Prostate gland (tissue), 2 donors: Measurements from ENCODE around the gene IPO13. TPM values are rescaled to one million over a fixed set of nuclear protein-coding genes. Genes with fewer than 3 reads are reported as not detected.

Experiments used
- DNase-seq: peaks from one replicate; pipeline ENCODE4 v3.0.0-alpha.2; 2019; ENCODE audit warnings: low spot score
- H3K27ac ChIP-seq, 2 donors: fragments of 200-600 bp; sonication (generic); 2 replicates each; pipeline ENCODE4 v1.5.1; 2017 to 2019
- H3K27me3 ChIP-seq: fragments of 200-600 bp; sonication (generic); replicated peaks from 2 replicates; pipeline ENCODE4 v1.5.1; 2019; ENCODE audit not compliant: insufficient read depth
- H3K36me3 ChIP-seq, 2 donors: fragments of 200-600 bp; sonication (generic); 1 replicate in 1 of 2; 2 replicates in 1 of 2; pipeline versions ENCODE4 v1.5.1 to v1.8.1; 2017 to 2019
- H3K4me1 ChIP-seq: fragments of 200-600 bp; sonication (generic); replicated peaks from 2 replicates; pipeline ENCODE4 v1.5.1; 2019
- H3K4me3 ChIP-seq, 2 donors: fragments of 200-600 bp; sonication (generic); 2 replicates each; pipeline ENCODE4 v1.5.1; 2017 to 2019
- H3K9me3 ChIP-seq: fragments of 200-600 bp; sonication (generic); 2 replicates; pipeline ENCODE4 v1.5.1; 2017
- CTCF ChIP-seq, 4 experiments: fragments of 200-600 bp in 2 of 4; fragments of 450-650 bp in 2 of 4; sonication (generic) in 2 of 4; IDR thresholded peaks; 1 replicate in 3 of 4; 2 replicates in 1 of 4; pipeline ENCODE4 v1.5.1; 2016 to 2019; ENCODE audit warnings: antibody characterized with exemption in 4 of 4, mild to moderate bottlenecking in 2 of 4, moderate library complexity in 2 of 4
- POLR2A ChIP-seq: fragments of 450-650 bp; IDR thresholded peaks from one replicate; pipeline ENCODE4 v1.6.1; 2016; ENCODE audit warnings: antibody characterized with exemption, mild to moderate bottlenecking
- POLR2AphosphoS5 ChIP-seq: sonication (generic); formaldehyde crosslinking; IDR thresholded peaks from one replicate; pipeline ENCODE4 v1.6.1; 2017; ENCODE audit warnings: antibody characterized with exemption
- WGBS: methylation state at CpG from one replicate; pipeline ENCODE4 v1.1.5; 2018; 5-methylcytosine and 5-hydroxymethylcytosine counted together
- intact Hi-C: fragments of 100-400 bp; cut with DNase I; formaldehyde crosslinking; loops from one replicate; pipeline ENCODE4 v1.14.2; 2022
- total RNA-seq, 2 donors: library from RNA; depleted of rRNA; stranded (reverse); fragments of >200 nt; gene quantifications; one replicate each; pipeline ENCODE4 v1.1.0, GENCODE V29; 2016

The IPO13 gene
- total RNA-seq, 2 donors from 2014 or later: 27.7 to 55.7 TPM

- Histone ChIP-seq H3K36me3 (no peaks in the 10 kb centered on the region), H3K4me3 (no peak overlapping the region), H3K27me3 (no peaks in the 10 kb centered on the region), H3K27ac (no peak overlapping the region), H3K4me1 (no peaks in the 10 kb centered on the region), H3K9me3 (no peaks in the 10 kb centered on the region)
- TF ChIP-seq POLR2A (no peak), CTCF (IDR thresholded peaks at IDR 0.05) (no peak), POLR2AphosphoS5 (no peak)
- DNase-seq: no peak
- intact Hi-C loops: no loop called here
- 76% methylated on average over 7 of the region's 8 CpGs for WGBS
Measured at GRCh38 chr1:44000122-44000665, 53.4 kb downstream of the IPO13 start.

GRCh38 chr1:44002165-44002564 is 55.4 kb downstream of the IPO13 start:
- no peak overlapping the region for H3K4me3 ChIP-seq
- no peak for DNase-seq
- H3K36me3 ChIP-seq: no peaks in the 10 kb centered on the region
- H3K27me3 ChIP-seq: no peaks in the 10 kb centered on the region
- intact Hi-C loops: no loop called here
- no peaks in the 10 kb centered on the region for H3K4me1 ChIP-seq
- 80% methylated on average over 8 of the region's 8 CpGs for WGBS
- no peak overlapping the region for H3K27ac ChIP-seq
- no peak for TF ChIP-seq POLR2A
- TF ChIP-seq CTCF (IDR thresholded peaks at IDR 0.05): no peak
- TF ChIP-seq POLR2AphosphoS5: no peak
- no peaks in the 10 kb centered on the region for H3K9me3 ChIP-seq

- Histone ChIP-seq H3K36me3 (no peaks in the 10 kb centered on the region), H3K9me3 (no peaks in the 10 kb centered on the region), H3K4me1 (no peaks in the 10 kb centered on the region), H3K4me3 (no peak overlapping the region), H3K27me3 (no peaks in the 10 kb centered on the region), H3K27ac (no peak overlapping the region)
- no peak for DNase-seq
- no peak for TF ChIP-seq POLR2AphosphoS5
- TF ChIP-seq CTCF (IDR thresholded peaks at IDR 0.05): no peak
- no peak for TF ChIP-seq POLR2A
- 92% methylated on average over 13 of the region's 14 CpGs for WGBS
- intact Hi-C loops: no loop called here
Measured at GRCh38 chr1:44002606-44003157, 55.9 kb downstream of the IPO13 start.

GRCh38 chr1:44008259-44008658 is 61.5 kb downstream of the IPO13 start:
- WGBS: 94% methylated on average over 12 of the region's 12 CpGs
- TF ChIP-seq POLR2A (no peak), POLR2AphosphoS5 (no peak)
- Histone ChIP-seq H3K9me3 (no peaks in the 10 kb centered on the region), H3K4me1 (no peaks in the 10 kb centered on the region), H3K27ac (no peak overlapping the region), H3K27me3 (no peaks in the 10 kb centered on the region), H3K36me3 (no peaks in the 10 kb centered on the region), H3K4me3 (no peak overlapping the region)
- no peak for DNase-seq
- intact Hi-C loops: no loop called here

GRCh38 chr1:44010935-44011471 is 64.3 kb downstream of the IPO13 start:
- Histone ChIP-seq H3K36me3 (no peaks in the 10 kb centered on the region), H3K9me3 (no peaks in the 10 kb centered on the region), H3K4me3 (no peak overlapping the region), H3K27ac (no peak overlapping the region), H3K4me1 (no peaks in the 10 kb centered on the region), H3K27me3 (no peaks in the 10 kb centered on the region)
- 64% methylated on average over 11 of the region's 11 CpGs for WGBS
- intact Hi-C loops: no loop called here
- no peak for DNase-seq
- no peak for TF ChIP-seq POLR2AphosphoS5
- TF ChIP-seq POLR2A: no peak
- TF ChIP-seq CTCF (IDR thresholded peaks at IDR 0.05): no peak
